Measurements from ENCODE around the gene LGMN. TPM values are rescaled to one million over a fixed set of nuclear protein-coding genes. Genes with fewer than 3 reads are reported as not detected.
A peak's percentile ranks its signal among the peaks of the same experiment; 100 is the strongest.

Gene LGMN
- total and polyA plus RNA-seq, 9 of the 15 experiments (the other 6 are each of a cell fraction or from before 2014, with no cell fraction given): 0.05 to 1.4 (median 0.43) TPM; not detected in 2

DNA sequence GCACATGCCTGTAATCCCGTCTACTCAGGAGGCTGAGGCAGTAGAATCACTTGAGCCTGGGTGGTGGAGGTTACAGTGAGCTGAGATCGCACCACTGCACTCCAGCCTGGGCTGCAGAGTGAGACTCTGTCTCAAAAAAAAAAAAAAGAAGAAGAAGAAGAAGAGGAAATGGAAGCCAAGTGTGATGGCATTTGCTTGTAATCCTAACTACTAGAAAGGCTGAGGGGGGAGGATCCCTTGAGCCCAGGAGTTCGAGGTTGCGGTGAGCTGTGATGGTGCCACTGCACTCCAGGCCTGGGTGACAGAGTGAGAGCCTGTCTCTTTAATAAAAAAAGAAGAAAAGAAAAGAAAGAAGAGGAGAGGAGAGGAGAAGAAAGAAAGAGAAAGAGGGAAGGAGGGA, 52.1 kb downstream of the LGMN start (continued):
- no peak for TF ChIP-seq NR0B1 (IDR thresholded peaks at IDR 0.05; ENCODE audit: partially characterized antibody)
- TF ChIP-seq C11orf30 (IDR thresholded peaks at IDR 0.05; ENCODE audit: low read depth): no peak
- TF ChIP-seq PURB (CRISPR knock-in tag; IDR thresholded peaks at IDR 0.05; ENCODE audit: low read depth): no peak

DNA sequence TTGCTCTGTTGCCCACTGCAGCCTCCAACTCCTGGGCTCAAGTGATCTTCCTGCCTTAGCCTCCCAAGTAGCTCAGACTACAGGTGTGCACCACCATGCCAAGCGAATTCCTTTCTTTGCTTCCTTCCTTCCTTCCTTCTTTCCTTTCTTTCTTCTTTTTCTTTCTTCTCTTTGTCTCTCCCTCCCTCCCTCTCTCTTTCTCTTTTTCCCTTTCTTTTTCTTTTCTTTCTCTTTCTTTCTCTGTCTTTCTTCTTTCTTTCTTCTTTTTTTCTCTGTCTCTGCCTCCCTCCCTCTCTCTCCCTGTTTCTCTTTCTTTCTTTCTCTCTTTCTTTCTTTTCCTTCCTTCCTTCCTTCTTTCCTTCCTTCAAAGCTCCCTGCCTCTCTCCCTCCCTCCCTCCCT, 52.9 kb downstream of the LGMN start:
- in situ Hi-C loops (cut with MboI): no loop called here
- CTCF ChIA-PET (ENCODE audit: low intra/inter-chr PET ratio): interaction anchor here (0.6 kb wide), 1 partner anchor 9 kb away, joined by 7 read pairs; no protein-coding TSS in a partner anchor
- 20% methylated on average over 1 of the region's 1 CpG for WGBS (ENCODE audit: insufficient coverage, low coverage, missing lambda C conversion rate)
- Histone ChIP-seq H4K20me1 (replicated peaks; ENCODE audit: control insufficient read depth, insufficient read depth, low read length) (no peaks in the 10 kb centered on the region), H3K9ac (ENCODE audit: insufficient read depth in 1 of 2, low read depth in 2 of 2, low read length in 2 of 2) (no peak overlapping the region), H3K27me3 (ENCODE audit: control insufficient read depth in 2 of 2, insufficient read depth in 2 of 2, low read length in 2 of 2) (peaks cover 0 to 24% of the 10 kb centered on the region in 2 experiments; a peak in 3 of 5 replicates), H3K4me3 (no peak overlapping the region), H3K9me1 (ENCODE audit: control insufficient read depth, insufficient read depth, low read length) (no peaks in the 10 kb centered on the region), H3K27ac (ENCODE audit: extremely low read depth, low read depth, low read length) (no peak overlapping the region), H3K9me3 (replicated peaks; ENCODE audit: control insufficient read depth, insufficient read depth, low read depth, low read length) (no peaks in the 10 kb centered on the region), H2AFZ (ENCODE audit: low read depth, low read length) (no peak overlapping the region), H3K4me1 (replicated peaks in 1 of 2; ENCODE audit: control insufficient read depth in 2 of 2, insufficient read depth in 2 of 2, low read length in 2 of 2) (no peaks in the 10 kb centered on the region), H3K36me3 (ENCODE audit: control insufficient read depth, insufficient read depth, low read length) (no peaks in the 10 kb centered on the region), H3K79me2 (ENCODE audit: control insufficient read depth, insufficient read depth, low read length) (no peaks in the 10 kb centered on the region), H3K4me2 (ENCODE audit: insufficient read depth, low read length) (no peak overlapping the region)
- TF ChIP-seq, protein P1, sequence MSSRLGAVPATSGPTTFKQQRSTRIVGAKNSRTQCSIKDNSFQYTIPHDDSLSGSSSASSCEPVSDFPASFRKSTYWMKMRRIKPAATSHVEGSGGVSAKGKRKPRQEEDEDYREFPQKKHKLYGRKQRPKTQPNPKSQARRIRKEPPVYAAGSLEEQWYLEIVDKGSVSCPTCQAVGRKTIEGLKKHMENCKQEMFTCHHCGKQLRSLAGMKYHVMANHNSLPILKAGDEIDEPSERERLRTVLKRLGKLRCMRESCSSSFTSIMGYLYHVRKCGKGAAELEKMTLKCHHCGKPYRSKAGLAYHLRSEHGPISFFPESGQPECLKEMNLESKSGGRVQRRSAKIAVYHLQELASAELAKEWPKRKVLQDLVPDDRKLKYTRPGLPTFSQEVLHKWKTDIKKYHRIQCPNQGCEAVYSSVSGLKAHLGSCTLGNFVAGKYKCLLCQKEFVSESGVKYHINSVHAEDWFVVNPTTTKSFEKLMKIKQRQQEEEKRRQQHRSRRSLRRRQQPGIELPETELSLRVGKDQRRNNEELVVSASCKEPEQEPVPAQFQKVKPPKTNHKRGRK (tag; IDR thresholded peaks at IDR 0.05): peak; percentile 85
- no peak for TF ChIP-seq ZNF274 (IDR thresholded peaks at IDR 0.05; ENCODE audit: borderline replicate concordance, low read depth, low read length)
- DNase-seq (ENCODE audit: extremely low read depth in 1 of 4, low spot score in 3 of 4) (no peak), FAIRE-seq (no peak), ATAC-seq (no peak)
- intact Hi-C loops (cut with micrococcal nuclease): no loop called here
- POLR2A ChIA-PET: no interaction called here
- BruUV-seq (replicated peaks): no TSS peak
